K562 (cell line): ENCODE results near the gene UQCRH.

ENCODE experiments used
- BRF1 ChIP-seq: IDR thresholded peaks from 3 replicates; pipeline ENCODE4 v1.6.1; 2011; ENCODE audit warnings: borderline replicate concordance, mild to moderate bottlenecking; ENCODE audit not compliant: insufficient read length; ENCODE audit errors: extremely low read depth
- KAT8 ChIP-seq: fragments of 450-650 bp; IDR thresholded peaks from 2 replicates; pipeline ENCODE4 v1.6.1; 2016; ENCODE audit warnings: low read depth, mild to moderate bottlenecking
- L3MBTL2 ChIP-seq: fragments of 450-650 bp; IDR thresholded peaks from 2 replicates; pipeline ENCODE4 v1.6.1; 2016; ENCODE audit warnings: mild to moderate bottlenecking, moderate library complexity
- MYC ChIP-seq, 2 experiments: fragments of 250-450 bp in 1 of 2; sonication (Bioruptor Pico) in 1 of 2; IDR thresholded peaks; 2 replicates each; pipeline versions ENCODE4 v1.5.1 to v1.6.1; 2012 to 2021; ENCODE audit warnings: low read depth in 2 of 2, borderline replicate concordance in 1 of 2, improper control_type of control experiment in 1 of 2, low read length in 1 of 2, mild to moderate bottlenecking in 1 of 2, moderate library complexity in 1 of 2
- PHF21A ChIP-seq: fragments of 450-650 bp; IDR thresholded peaks from 2 replicates; pipeline ENCODE4 v1.6.1; 2017; ENCODE audit warnings: low read depth, borderline replicate concordance
- ZNF282 ChIP-seq: sonication (generic); formaldehyde crosslinking; IDR thresholded peaks from 2 replicates; pipeline ENCODE4 v1.8.1; 2023; ENCODE audit warnings: missing genetic modification reagents
- ZNF3 ChIP-seq: fragments of 250-450 bp; sonication (Bioruptor Pico); IDR thresholded peaks from 2 replicates; pipeline ENCODE4 v1.5.0; 2021; ENCODE audit warnings: mild to moderate bottlenecking, moderate library complexity
- ZNF644 ChIP-seq: fragments of 200-800 bp; sonication (Bioruptor generic); IDR thresholded peaks from 2 replicates; pipeline ENCODE4 v1.6.1; 2016; ENCODE audit warnings: low read depth, missing genetic modification characterization, missing compliant biosample characterization

- TF ChIP-seq BRF1 = no peak
- no peak for TF ChIP-seq ZNF282 (CRISPR knock-in tag)
- TF ChIP-seq KAT8 = no peak
- no peak for TF ChIP-seq ZNF3 (CRISPR knock-in tag)
- no peak for TF ChIP-seq PHF21A
- TF ChIP-seq ZNF644 = no peak
- TF ChIP-seq MYC (IDR thresholded peaks at IDR 0.05; ENCODE audit: low read depth, low read length) = no peak
- TF ChIP-seq MYC (CRISPR knock-in tag; IDR thresholded peaks at IDR 0.05; ENCODE audit: borderline replicate concordance, low read depth) = no peak
- no peak for TF ChIP-seq L3MBTL2
Observed at GRCh38 chr1:46300673-46301405, 2.7 kb upstream of the UQCRH start.
